Neuron (in vitro differentiated cells): ENCODE measurements around the gene SZT2.

Experiments used
- H2AFZ ChIP-seq: one replicate; pipeline ENCODE4 v1.6.1; 2013; ENCODE audit warnings: low read depth, mild to moderate bottlenecking, inconsistent platforms, low read length, moderate library complexity
- H3K27me3 ChIP-seq: one replicate; pipeline ENCODE4 v1.6.1; 2013; ENCODE audit warnings: low read length; ENCODE audit not compliant: insufficient read depth
- H3K36me3 ChIP-seq: one replicate; pipeline ENCODE4 v1.6.1; 2013; ENCODE audit warnings: low read length; ENCODE audit not compliant: insufficient read depth
- H3K4me1 ChIP-seq: one replicate; pipeline ENCODE4 v1.6.1; 2013; ENCODE audit warnings: low read length; ENCODE audit not compliant: insufficient read depth
- H3K4me3 ChIP-seq: 2 replicates; pipeline ENCODE4 v1.5.1; 2013; ENCODE audit warnings: mild to moderate bottlenecking, low read length, moderate library complexity
- H3K9me3 ChIP-seq: one replicate; pipeline ENCODE4 v1.6.1; 2013; ENCODE audit warnings: low read length

Gene SZT2

GRCh38 chr1:43446388-43446740 is 56.7 kb downstream of the SZT2 start:
- H3K4me1 ChIP-seq: no peaks in the 10 kb centered on the region
- H3K27me3 ChIP-seq: no peaks in the 10 kb centered on the region
- H3K36me3 ChIP-seq: peaks cover 87% of the 10 kb centered on the region
- no peak overlapping the region for H2AFZ ChIP-seq
- no peaks in the 10 kb centered on the region for H3K9me3 ChIP-seq
- H3K4me3 ChIP-seq: no peak overlapping the region

DNA sequence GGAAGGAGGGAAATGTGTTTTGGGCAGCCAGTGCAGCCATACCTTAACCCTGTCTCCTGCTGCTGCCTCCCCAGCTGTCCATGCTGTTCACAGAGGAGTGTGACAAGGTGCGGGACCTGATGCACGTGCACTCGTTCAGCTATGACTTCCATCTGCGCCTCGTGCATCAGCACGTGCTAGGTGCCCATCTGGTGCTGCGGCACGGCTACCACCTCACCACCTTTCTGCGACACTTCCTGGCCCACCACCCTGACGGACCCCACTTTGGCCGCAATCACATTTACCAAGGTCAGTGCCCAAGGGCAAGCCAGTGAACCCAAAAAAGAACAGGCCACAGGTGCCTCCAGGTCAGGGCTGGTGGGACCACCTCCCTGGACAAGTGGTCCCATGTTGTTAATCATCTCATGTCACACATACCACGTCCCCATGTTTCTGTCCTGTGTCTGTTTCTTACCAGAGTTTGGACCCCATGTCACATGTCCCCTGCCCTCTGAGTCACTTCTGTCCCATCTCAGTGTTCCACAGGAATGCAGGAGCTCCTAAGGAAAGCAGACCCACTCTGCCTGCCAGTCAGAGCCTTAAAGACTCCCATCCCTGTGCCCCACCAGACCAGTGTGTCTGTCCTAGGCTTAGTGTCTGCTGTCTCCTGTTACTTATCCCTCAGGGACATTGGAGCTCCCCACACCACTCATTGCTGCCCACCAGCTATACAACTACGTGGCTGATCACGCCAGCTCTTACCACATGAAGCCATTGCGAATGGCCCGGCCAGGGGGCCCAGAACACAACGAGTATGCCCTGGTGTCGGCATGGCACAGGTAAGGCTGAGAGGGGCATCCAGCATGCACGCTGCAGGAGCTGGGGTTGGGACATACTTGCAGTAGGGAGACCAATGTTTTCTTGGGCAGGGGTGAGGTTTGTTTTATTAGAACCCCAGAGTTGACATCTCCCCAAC is 57.5 kb downstream of the SZT2 start:
- Histone ChIP-seq H3K9me3 (no peaks in the 10 kb centered on the region), H3K4me1 (no peaks in the 10 kb centered on the region), H3K27me3 (no peaks in the 10 kb centered on the region), H3K36me3 (peaks cover 89% of the 10 kb centered on the region), H3K4me3 (no peak overlapping the region), H2AFZ (no peak overlapping the region)

- no peak overlapping the region for H2AFZ ChIP-seq
- no peaks in the 10 kb centered on the region for H3K27me3 ChIP-seq
- peaks cover 85% of the 10 kb centered on the region for H3K36me3 ChIP-seq
- H3K4me3 ChIP-seq: no peak overlapping the region
- H3K9me3 ChIP-seq: no peaks in the 10 kb centered on the region
- no peaks in the 10 kb centered on the region for H3K4me1 ChIP-seq
These were observed 58.4 kb downstream of the SZT2 start for GRCh38 chr1:43447891-43448708.

GRCh38 chr1:43448955-43449707 is 59.4 kb downstream of the SZT2 start:
- H3K4me3 ChIP-seq: no peak overlapping the region
- H3K9me3 ChIP-seq: no peaks in the 10 kb centered on the region
- H3K36me3 ChIP-seq: peaks cover 75% of the 10 kb centered on the region
- no peak overlapping the region for H2AFZ ChIP-seq
- H3K4me1 ChIP-seq: no peaks in the 10 kb centered on the region
- no peaks in the 10 kb centered on the region for H3K27me3 ChIP-seq

GRCh38 chr1:43449708-43450069 is 60.0 kb downstream of the SZT2 start:
- Histone ChIP-seq H3K9me3 (no peaks in the 10 kb centered on the region), H2AFZ (no peak overlapping the region), H3K4me3 (no peak overlapping the region), H3K36me3 (peaks cover 70% of the 10 kb centered on the region), H3K27me3 (no peaks in the 10 kb centered on the region), H3K4me1 (no peaks in the 10 kb centered on the region)

DNA sequence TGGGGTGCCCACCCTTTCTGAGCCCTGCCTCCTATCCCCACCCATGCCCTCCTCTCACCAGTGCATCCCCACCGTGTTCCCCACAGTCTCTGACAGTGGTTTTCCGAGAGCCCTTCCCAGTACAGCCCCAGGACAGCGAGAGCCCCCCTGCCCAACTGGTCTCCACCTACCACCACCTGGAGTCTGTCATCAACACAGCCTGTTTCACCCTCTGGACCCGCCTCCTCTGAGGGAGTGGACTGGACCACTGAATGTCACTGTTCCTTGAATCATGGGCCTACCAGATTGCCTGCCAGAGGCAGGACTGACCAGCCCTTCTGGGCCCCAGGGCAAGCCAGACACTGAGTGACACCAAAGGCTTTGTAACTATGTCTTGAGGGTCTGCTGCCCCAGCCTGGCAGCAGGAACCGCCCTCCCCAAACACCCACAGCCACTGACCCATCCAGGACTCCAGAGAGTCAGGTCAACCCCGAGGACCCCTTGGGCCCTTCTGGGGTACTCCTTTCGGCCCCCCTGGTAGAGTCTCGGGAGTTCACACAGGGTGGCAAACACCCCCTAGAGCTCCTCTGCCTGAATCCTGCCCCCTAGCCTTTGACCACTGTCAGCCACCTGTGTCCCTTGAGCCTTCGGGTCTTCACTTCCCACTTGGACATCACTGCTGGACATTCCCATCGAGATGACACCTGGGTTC is 60.7 kb downstream of the SZT2 start:
- H3K36me3 ChIP-seq: peaks cover 66% of the 10 kb centered on the region

DNA sequence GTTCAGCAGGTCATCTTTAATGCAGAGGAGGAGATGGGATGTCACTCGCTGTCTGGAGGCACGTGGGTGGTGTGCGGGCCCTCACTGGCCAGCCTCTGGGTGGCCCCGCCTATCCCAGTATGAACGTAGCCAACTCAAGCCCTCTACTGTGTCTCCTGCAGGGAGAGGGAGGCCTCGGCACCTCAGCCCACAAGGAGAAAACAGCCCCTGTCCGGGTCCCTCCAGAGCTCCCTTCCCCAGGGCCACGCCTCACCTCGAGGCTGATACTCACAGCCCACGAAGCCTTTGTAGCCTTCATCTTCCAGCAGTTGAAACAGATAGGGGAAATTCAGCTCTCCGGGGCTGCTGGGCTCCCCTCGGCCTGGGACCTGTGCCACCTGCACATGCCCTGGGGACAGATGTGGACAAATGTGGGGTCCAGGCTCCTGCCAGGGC is 61.5 kb downstream of the SZT2 start:
- no peak overlapping the region for H3K4me3 ChIP-seq
- no peaks in the 10 kb centered on the region for H3K4me1 ChIP-seq
- no peak overlapping the region for H2AFZ ChIP-seq
- peaks cover 59% of the 10 kb centered on the region for H3K36me3 ChIP-seq
- H3K9me3 ChIP-seq: no peaks in the 10 kb centered on the region
- no peaks in the 10 kb centered on the region for H3K27me3 ChIP-seq

More for the DNA sequence above, 60.7 kb downstream of the SZT2 start:
- no peaks in the 10 kb centered on the region for H3K4me1 ChIP-seq
- no peak overlapping the region for H2AFZ ChIP-seq
- H3K4me3 ChIP-seq: no peak overlapping the region
- no peaks in the 10 kb centered on the region for H3K27me3 ChIP-seq
- H3K9me3 ChIP-seq: no peaks in the 10 kb centered on the region

DNA sequence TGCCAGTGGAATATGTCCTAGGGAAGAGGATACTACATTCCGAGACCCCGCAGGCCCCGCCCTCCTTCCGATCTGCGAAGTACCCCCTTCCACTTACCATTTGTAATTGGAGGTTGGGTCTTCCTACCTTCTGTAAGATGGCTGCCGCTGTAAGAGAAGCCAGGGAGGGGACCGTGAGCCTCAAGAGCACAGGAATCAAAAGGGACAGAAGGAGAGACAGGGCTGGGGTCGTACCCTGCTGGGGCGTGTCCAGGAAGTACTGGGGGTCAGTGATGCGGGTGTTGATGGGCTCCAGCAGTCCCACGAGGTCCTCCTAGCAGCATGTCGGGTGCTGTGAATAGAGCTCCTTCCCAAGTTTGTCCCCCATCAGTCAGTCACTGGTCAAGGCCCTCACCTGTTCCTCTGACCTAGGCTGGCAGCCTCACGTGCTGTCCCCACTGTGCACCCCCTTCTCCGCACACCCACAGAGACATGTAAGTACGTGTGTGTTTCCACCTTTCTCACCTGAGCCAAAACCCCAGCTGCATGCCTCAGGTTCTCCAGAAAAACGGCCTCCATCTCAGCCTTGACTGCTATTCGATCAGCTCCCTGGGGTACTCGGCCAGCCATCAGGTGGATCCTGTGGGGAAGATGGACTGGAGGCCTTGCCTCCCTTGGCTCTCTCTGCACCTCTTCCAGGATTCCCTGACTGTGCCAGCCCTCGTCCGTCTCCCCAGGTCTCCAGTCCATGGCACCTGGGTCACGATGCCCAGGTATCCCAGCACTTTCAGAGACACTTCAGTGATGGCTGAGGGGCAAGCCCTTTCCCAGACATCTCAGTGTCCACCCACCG is 62.2 kb downstream of the SZT2 start:
- H3K27me3 ChIP-seq: no peaks in the 10 kb centered on the region
- H2AFZ ChIP-seq: no peak overlapping the region
- H3K4me3 ChIP-seq: no peak overlapping the region
- H3K9me3 ChIP-seq: no peaks in the 10 kb centered on the region
- peaks cover 52% of the 10 kb centered on the region for H3K36me3 ChIP-seq
- no peaks in the 10 kb centered on the region for H3K4me1 ChIP-seq

- no peak overlapping the region for H3K4me3 ChIP-seq
These were observed 63.2 kb downstream of the SZT2 start for GRCh38 chr1:43452789-43453441.

GRCh38 chr1:43453442-43454269 is 64.0 kb downstream of the SZT2 start, which contains the start of gene HYI:
Gene HYI (minus strand): TSS chr1:43453931. CDS start chr1:43453793, 138 bp downstream.
- Histone ChIP-seq H3K27me3 (no peaks in the 10 kb centered on the region), H3K4me1 (no peaks in the 10 kb centered on the region), H3K4me3 (no peak within 1 kb of the TSS), H3K36me3 (peaks cover 36% of the 10 kb centered on the region), H3K9me3 (no peaks in the 10 kb centered on the region), H2AFZ (no peak within 1 kb of the TSS)

More at GRCh38 chr1:43452789-43453441, 63.2 kb downstream of the SZT2 start:
- Histone ChIP-seq H2AFZ (no peak overlapping the region), H3K27me3 (no peaks in the 10 kb centered on the region), H3K36me3 (peaks cover 42% of the 10 kb centered on the region), H3K9me3 (no peaks in the 10 kb centered on the region), H3K4me1 (no peaks in the 10 kb centered on the region)
